ENCODE measurements around the gene KCNJ10.

The KCNJ10 gene

GRCh38 chr1:159991513-159991912 lies 78.4 kb downstream of the KCNJ10 start:
- no peak for DNase-seq (ENCODE audit: low read depth in 2 of 2)

- DNase-seq (ENCODE audit: low read depth in 2 of 2), result no peak
Observed at GRCh38 chr1:159990005-159990404, 80.0 kb downstream of the KCNJ10 start.

GRCh38 chr1:159989581-159989980 lies 80.4 kb downstream of the KCNJ10 start:
- DNase-seq (ENCODE audit: low read depth in 2 of 2), result no peak

- DNase-seq (ENCODE audit: low read depth in 2 of 2), result no peak
Observed at GRCh38 chr1:159988006-159988405, 82.0 kb downstream of the KCNJ10 start.

- no peak for DNase-seq (ENCODE audit: low read depth in 2 of 2)
Observed at GRCh38 chr1:159987186-159987585, 82.8 kb downstream of the KCNJ10 start.

- no peak for DNase-seq (ENCODE audit: low read depth in 2 of 2)
Observed at GRCh38 chr1:159986531-159986930, 83.4 kb downstream of the KCNJ10 start.

GRCh38 chr1:159986093-159986492 lies 83.9 kb downstream of the KCNJ10 start:
- DNase-seq (ENCODE audit: low read depth in 2 of 2), result no peak

GRCh38 chr1:159985473-159985872 lies 84.5 kb downstream of the KCNJ10 start:
- no peak for DNase-seq (ENCODE audit: low read depth in 2 of 2)

GRCh38 chr1:159983681-159984080 lies 86.3 kb downstream of the KCNJ10 start:
- no peak for DNase-seq (ENCODE audit: low read depth in 2 of 2)

- DNase-seq (ENCODE audit: low read depth in 2 of 2), result no peak
Observed at GRCh38 chr1:159982280-159982679, 87.7 kb downstream of the KCNJ10 start.

- DNase-seq (ENCODE audit: low read depth in 2 of 2), result no peak
Observed at GRCh38 chr1:159981351-159982055, 88.5 kb downstream of the KCNJ10 start.

- no peak for DNase-seq (ENCODE audit: low read depth in 2 of 2)
Observed at GRCh38 chr1:159980786-159981185, 89.2 kb downstream of the KCNJ10 start.

- DNase-seq (ENCODE audit: low read depth in 2 of 2), result no peak
Observed at GRCh38 chr1:159980076-159980475, 89.9 kb downstream of the KCNJ10 start.

- DNase-seq (ENCODE audit: low read depth in 2 of 2), result no peak
Observed at GRCh38 chr1:159979257-159979656, 90.7 kb downstream of the KCNJ10 start.

- DNase-seq (ENCODE audit: low read depth in 2 of 2), result no peak
Observed at GRCh38 chr1:159978107-159978398, 91.9 kb downstream of the KCNJ10 start.

GRCh38 chr1:159977364-159978106 lies 92.4 kb downstream of the KCNJ10 start:
- no peak for DNase-seq (ENCODE audit: low read depth in 2 of 2)

- no peak for DNase-seq (ENCODE audit: low read depth in 2 of 2)
Observed at GRCh38 chr1:159974350-159974965, 95.5 kb downstream of the KCNJ10 start.

- no peak for DNase-seq (ENCODE audit: low read depth in 2 of 2)
Observed at GRCh38 chr1:159973350-159973940, 96.5 kb downstream of the KCNJ10 start.

- no peak for DNase-seq (ENCODE audit: low read depth in 2 of 2)
Observed at GRCh38 chr1:159972443-159973205, 97.3 kb downstream of the KCNJ10 start.

- DNase-seq (ENCODE audit: low read depth in 2 of 2), result no peak
Observed at GRCh38 chr1:159970932-159971342, 99.0 kb downstream of the KCNJ10 start.

GRCh38 chr1:159968901-159969300 lies 101.1 kb downstream of the KCNJ10 start:
- no peak for DNase-seq (ENCODE audit: low read depth in 2 of 2)

GRCh38 chr1:159965263-159965662 lies 104.7 kb downstream of the KCNJ10 start:
- no peak for DNase-seq (ENCODE audit: low read depth in 2 of 2)

Data from stimulated activated CD4-positive, alpha-beta T cell treated with anti-CD3 and anti-CD28 coated beads, Interleukin-15, amount 100 ng/mL, for 48 hours (primary cell).